GM21526 (cell line): ENCODE results near the gene CPLANE1.
"Not testable (repeated sequence)": the region's sequence is repeated elsewhere in the genome, so short reads cannot be mapped to it uniquely, and the experiment has no call there.

Source experiments
- ATAC-seq: cut with Tn5 transposase; IDR thresholded peaks from one replicate; pipeline ENCODE4 v1.9.1; 2021; ENCODE audit warnings: moderate library complexity; ENCODE audit not compliant: unreplicated experiment, low FRiP score

Gene CPLANE1

DNA sequence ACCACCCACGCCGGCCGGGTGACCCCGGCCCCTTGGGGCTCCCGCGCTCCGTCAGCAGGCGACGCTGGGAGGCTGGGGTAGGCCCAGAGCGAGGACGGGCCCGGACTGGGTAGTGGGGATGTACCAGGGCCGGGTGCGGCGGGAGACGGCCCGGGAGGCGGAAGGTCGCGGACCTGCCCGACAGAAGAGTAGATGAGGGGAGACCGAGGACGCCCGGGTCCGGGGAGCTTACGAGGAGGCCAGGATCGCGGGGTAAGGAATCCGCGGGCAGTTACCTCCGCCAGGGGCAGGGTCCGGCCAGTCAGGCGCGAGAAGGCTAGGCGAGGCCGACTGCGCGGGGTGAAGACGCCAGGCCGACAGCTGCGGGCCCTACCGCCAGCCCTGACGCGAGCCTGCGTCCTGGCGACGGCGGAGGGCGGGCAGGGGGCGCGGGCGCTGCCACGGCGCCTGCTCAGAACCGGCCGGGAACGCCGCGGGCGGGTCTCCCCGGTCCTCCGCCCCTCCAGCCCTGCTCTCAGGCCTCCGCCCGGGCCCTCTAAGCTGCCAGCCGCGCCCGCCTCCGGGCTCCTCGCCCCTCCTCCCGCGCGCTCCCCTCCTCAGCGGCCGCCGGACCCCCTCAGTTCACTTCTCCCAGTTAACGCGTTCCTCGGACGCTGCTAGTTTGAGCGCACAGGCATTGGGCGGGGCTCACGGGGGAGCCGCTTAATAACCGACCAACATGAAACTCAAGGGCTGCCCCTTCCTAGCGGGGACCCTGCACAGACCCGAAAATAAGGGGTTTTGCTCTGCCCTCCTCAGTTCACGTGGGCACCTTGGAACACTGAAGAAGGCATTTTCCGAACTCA lies at the start of gene CPLANE1:
CPLANE1 (minus strand) TSS at position 407 of the 845 bp plus-strand sequence. CDS start 1,678 bp downstream, outside the sequence.
- ATAC-seq, result peak; percentile 82

DNA sequence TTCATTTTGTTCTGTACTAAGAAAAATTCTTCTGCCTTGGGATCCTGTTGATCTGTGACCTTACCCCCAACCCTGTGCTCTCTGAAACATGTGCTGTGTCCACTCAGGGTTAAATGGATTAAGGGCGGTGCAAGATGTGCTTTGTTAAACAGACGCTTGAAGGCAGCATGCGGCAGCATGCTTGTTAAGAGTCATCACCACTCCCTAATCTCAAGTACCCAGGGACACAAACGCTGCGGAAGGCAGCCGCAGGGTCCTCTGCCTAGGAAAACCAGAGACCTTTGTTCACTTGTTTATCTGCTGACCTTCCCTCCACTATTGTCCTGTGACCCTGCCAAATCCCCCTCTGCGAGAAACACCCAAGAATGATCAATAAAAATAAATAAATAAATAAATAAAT lies 47.1 kb upstream of the CPLANE1 start:
- ATAC-seq, result not testable (repeated sequence)

DNA sequence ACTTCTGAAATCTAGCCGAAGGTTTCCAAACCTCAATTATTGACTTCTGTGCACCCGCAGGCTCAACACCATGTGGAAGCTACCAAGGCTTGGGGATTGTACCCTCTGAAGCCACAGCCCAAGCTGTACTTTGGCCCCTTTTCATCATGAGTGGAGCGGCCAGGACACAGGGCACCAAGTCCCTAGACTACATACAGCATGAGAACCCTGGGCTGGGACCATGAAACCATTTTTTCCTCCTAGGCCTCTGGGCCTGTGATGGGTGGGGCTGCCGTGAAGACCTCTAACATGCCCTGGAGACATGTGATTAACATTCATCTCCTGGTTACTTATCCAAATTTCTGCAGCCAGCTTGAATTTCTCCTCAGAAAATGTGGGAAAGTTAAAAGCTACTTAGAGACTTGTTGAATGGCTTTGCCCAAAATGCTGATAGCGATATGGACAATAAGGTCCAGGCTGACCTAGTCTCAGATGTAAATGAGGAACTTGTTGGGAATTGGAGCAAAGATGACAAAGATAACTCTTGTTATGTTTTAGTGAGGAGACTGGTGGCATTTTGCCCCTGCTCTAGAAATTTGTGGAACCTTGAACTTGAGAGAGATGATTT lies 34.1 kb upstream of the CPLANE1 start:
- no peak for ATAC-seq

DNA sequence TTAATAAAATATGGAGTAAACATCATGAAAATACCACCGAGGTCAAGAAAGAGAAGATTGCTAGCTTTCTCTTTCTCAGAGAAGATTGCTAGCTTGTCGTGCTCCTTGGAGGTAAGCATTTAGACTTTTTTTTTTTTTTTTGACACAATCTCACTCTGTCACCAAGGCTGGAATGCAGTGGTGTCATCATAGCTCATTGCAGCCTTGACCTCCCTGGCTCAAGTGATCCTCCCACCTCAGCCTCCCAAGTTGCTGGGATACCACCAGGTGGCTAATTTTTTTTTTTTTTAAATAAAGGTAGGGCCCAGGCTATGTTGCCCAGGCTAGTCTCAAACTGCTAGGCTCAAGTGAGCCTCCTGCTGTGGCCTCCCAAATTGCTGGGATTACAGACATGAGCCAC lies 26.3 kb upstream of the CPLANE1 start:
- no peak for ATAC-seq

DNA sequence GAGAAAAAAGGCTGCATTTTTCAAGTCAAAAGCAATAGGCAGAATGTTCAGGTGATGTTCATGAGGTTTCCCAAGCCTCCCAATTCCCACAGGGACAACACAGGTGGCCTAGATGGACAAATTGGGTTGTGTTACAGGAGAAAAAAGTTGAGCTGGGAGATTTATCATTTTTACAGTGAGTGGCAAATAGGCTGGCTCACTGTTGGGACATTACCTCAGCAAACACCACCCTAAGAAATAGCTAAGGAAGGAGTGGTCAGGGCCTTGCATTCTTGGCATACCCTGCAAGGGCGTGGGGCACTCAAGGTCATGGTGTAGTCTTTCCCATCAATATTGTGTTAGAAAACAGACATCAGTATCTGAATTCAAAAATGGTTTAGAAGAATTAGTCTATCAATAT lies 23.3 kb upstream of the CPLANE1 start:
- no peak for ATAC-seq

DNA sequence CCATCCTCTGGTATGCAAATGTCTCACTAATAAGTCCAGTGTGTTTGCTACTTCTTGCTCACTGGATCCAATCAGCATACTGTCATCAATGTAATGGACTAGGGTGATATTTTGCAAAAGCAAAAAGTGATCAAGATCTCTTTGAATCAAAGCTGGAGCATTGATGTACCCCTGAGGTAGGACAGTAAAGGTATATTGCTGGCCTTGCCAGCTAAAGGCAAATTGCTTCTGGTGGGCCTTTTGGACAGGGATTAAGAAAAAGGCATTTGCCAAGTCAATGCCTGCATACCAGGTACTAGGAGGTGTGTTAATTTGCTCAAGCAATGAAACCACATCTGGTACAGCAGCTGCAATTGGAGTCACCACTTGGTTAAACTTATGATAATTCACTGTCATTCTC lies 18.9 kb upstream of the CPLANE1 start:
- not testable (repeated sequence) for ATAC-seq

DNA sequence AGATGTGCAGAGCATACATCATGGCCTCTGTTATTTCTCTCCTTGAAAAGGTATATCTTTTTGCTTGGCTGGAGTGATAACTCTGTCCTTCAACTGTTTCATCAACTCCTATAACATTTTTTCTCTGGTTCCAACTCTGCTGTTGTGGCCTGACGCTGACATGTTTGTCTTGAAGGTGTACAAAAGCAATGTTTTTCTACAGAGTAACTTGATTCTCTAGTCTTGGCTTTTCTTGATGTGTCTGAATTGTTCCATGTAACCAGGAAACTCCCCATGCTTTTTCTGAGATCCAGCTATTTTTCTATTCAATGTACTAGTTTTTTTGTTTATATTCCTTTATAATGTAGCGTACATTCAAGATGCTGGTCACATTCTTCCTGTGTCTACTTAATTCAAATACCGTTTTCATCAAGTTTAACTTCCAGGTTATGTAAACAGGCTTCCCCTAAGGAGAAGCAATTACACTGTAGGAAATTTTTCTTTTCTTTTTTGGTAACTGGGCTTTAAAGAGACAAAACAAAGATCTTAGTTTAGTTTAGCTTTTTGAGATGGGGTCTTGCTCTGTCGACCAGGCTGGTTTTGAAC lies 6.7 kb upstream of the CPLANE1 start:
- no peak for ATAC-seq

DNA sequence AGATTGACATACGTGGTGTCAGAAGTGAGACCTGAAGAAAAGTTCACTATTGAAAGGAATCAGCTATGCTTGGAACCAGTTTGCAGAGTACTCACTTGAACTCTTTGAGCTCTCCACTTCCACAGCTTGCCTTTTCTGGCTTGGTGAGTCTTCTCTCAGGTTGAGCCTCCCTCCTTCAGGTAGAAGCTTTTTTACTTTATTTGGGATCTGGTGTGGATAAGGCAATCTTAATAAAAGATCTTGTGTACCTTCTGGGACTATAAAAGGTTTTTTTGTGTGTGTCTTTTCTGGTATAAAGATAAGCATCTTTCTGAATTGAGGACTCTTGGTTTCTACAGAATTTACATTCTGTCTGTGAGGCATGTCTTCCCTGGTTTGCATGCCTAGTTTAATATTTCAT lies 5.4 kb upstream of the CPLANE1 start:
- ATAC-seq, result no peak

DNA sequence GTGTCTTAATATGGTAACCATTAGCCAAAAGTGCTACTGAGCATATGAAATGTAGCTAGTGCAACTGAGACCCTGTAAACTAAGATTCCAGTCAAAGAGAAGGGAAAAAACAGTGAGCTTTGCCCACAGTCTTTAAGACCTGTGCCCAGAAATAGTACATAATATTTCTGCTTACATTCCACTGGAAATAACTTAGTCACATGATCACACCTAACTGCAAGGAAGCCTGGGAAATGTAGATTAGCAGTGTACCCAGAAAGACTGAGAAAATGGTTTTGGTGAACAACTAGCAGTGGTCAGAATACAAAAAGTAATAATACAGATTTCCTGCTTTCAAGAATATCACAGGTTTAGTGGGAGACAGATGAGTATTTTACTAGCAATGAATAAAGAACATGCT lies 2.5 kb upstream of the CPLANE1 start:
- no peak for ATAC-seq

DNA sequence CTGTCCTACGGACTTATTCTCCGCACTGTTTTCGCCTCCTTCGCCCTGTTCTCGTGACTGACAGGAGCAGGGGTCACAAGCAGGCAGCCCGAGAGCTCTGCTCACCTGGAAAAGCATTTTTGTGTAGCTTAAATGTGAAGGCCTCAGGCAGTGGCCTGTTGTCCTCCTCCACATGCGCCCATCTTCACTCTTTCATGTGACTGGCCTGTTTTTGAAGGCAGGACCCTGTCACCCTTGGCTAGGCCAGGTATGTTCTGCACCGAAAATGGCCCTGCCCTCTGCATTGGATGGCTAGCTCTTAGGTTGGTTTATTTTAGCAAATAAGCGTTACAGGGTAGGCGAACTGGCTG lies 614 bp upstream of the CPLANE1 start:
- ATAC-seq, result no peak

DNA sequence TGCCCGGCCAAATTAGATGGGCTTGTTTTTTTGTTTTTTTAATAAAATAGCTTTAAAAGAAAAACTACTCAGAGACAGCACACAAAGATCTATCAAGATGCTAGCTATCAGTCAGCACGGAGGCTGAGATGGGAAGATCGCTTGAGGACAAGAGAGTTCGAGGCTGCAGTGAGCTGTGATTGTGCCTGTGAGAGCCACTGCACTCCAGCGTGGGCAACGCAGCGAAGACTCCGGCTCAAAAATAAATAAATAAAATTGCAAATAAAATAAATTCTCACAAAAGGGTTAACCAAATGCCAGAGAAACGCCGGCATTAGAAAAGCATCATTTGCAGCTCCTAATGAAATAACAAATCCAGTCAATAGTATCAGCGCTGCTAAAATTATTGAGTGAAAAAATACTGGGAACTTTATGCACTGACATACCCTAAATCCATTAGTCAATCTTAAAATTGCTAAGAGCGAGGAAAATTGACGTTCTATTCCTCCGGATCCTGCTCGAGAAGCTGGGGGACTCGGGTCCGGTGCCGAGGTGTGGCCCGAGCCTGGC lies 681 bp downstream of the CPLANE1 start:
- ATAC-seq, result no peak

DNA sequence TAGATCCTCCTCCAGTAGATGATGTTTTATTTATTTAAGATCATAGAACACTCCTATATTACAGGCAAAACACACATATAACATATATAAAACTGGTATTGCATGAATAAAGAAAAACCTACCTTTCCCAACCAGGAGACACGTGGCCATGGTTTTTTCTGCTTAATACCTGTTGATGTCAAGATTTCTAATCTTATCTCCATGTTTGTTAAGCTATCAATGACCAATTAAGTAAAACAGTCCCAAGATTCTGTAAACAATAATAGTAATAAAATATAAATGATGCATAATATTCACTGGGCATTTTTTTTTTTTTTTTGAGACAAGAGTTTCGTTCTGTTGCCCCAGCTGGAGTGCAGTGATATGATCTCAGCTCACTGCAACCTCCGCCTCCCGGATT lies 1.7 kb downstream of the CPLANE1 start:
- no peak for ATAC-seq

DNA sequence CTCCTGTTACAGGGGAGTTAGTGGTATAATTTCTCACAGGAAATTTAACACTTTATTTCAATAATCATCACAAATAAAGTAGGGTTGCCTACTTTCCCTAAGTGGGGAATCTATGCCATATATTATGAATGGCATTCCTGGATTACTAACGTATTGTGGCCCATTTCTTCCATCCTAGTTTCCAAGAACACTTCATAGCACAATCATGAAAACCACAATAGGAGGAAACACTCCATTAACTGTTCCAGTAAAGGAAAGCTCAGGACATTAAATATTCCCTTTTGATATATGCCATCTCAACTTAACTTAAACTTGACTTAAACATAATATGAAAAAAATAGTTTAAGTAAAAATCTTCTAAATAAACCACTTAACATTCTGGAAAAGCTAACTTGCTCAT lies 2.1 kb downstream of the CPLANE1 start:
- ATAC-seq, result no peak

DNA sequence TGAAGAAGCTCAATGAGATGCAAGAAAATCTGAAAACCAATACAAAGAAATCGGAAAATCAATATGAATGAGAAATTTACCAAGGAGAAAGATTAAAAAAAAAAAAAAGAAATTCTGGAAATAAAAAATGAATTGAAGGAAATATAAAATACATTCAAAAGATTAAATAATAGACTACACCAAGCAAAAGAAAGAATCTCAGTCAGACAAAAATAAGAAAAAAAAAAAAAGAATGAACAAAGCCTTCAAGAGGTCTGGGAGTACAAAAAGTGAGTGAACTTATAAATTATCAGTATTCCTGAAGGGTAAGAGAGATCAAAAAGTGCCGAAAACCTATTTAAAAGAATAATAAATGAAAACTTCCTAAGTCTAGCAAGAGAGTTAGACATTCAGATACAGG lies 14.9 kb downstream of the CPLANE1 start:
- no peak for ATAC-seq

DNA sequence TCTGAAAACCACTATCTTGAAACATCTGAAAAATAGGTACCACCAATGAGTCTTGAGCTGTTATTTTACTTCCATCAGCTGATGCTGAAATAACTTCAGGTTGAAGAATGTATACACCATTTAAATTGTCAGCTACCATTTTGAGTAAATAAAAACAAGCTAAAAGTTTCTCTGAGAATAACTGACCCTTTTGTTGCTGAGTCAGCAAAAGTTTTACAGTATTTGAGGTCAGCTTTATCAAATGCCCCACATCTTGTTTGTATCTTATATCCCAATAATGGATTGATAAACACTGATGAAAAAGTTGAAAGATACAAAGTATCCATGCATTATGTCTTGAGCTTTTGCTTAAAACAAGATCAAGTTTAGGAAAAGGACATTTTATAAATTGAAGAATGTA lies 22.8 kb downstream of the CPLANE1 start:
- no peak for ATAC-seq

DNA sequence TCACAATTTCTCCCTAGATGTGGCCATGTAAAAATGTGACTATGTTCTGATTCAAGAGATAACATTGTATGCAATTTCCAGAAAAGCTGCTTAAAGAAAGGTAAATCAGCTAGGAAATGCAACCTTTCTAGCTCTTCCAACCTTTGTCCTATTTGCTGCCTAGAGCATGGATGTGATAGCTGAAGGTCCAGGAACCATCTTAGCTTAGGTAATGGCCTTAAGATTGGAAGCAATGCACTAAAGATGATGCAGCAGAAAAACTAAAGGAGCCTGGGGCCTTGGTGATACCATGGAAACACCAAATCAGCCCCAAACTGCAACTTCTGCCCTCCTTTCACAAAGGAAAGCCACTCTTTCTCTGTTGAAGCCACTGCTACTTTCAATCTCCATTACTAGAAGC lies 27.0 kb downstream of the CPLANE1 start:
- ATAC-seq, result no peak

DNA sequence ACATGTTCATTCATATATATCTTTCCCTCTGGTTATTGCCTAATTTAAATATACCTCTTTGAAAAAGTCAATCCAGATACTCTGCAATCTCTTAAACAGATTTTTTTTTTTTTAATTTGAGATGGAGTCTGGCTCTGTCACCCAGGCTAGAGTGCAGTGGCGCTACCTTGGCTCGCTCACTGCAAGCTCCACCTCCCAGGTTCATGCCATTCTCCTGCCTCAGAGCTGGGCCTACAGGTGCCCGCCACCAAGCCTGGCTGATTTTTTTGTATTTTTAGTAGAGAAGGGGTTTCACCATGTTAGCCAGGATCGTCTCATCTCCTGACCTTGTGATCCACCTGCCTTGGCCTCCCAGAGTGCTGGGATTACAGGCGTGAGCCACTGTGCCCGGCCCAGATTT lies 28.8 kb downstream of the CPLANE1 start:
- ATAC-seq, result not testable (repeated sequence)

DNA sequence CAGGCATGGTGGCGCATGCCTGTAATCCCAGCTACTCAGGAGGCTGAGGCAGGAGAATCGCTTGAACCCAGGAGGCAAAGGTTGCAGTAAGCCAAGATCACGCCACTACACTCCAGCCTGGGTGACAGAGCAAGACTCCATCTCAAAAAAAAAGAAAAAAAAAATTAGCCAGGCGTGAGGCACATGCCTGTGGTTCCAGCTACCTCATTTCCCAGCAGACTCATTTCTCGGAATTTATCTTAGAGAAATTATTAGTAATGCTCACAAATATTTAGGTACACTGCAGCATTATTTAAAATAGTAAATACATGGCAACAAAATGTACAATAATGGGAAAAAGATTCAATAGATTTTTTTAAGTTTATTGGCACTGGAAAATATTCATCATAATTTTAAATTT lies 29.8 kb downstream of the CPLANE1 start:
- ATAC-seq, result not testable (repeated sequence)

DNA sequence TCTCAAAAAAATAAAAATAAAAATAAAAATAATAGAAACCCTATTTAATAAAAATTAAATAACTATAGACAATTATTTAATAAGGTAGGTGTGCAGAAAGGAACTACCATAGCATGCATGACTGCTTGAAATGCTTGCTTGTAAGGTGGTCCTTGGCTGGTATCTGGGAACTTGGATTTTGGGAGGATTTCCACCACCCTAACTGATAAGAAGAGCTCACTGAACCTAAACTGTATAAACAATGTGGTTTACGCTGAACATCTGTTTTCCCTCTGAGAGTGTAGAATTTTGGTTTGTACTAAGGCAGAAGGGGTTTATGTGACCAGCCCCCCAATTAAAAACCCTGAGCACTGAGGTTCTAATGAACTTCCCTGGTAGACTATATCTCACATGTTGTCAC lies 31.2 kb downstream of the CPLANE1 start:
- no peak for ATAC-seq

DNA sequence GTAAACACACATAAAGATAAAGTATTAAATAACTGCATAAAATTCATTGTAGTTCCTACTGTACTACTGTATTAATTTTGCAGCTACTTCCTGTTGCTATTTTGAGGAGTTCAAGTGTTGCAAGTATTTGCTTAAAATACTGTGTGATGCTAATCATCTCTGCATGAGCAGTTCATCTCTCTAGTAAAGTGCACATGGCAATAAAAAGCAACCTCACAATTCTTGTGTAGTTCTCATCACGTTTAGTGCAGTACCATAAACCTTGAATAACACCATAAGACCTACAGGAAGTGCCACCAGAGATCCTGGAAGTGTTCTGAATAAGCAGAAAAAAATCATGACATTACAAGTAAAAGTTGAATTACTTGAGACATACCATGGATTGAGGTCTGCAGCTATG lies 34.6 kb downstream of the CPLANE1 start:
- ATAC-seq, result no peak

DNA sequence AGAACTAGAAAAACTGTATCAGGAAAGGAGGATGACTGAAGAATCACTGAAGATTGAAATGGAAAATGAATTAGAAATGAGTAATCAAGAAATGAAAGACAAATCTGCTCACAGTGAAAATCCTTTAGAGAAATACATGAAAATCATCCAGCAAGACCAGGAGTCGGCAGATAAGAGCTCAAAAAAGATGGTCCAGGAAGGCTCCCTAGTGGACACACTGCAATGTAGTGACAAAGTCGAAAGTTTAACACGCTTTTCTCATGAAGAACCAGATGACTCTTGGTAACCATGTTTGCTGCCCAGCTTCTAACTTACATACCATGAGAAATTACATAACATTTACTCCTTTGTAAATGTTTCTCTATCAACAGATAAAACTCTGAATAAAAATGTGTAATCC lies 37.1 kb downstream of the CPLANE1 start:
- ATAC-seq, result no peak

DNA sequence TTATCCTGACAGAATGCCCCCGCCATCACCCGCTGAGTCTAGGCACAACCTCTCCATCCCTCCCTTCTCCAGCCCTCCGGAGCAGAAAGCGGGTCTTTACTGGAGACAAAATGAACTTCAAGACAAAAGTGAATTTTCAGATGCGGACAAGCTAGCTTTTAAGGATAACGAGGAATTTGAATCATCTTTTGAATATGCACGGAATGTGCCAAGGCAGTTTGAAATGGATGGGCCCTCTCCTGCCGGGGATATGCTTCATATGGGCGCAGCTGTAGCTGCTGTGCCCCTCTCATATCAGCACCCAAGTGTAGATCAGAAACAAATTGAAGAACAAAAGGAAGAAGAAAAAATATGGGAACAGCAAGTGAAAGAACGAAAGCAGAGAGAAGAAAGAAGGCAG lies 37.5 kb downstream of the CPLANE1 start:
- ATAC-seq, result no peak
